ENCODE data around the gene CDC27.

Gene CDC27

GRCh38 chr17:47213540-47213939 is 24.4 kb upstream of the CDC27 start:
- Histone ChIP-seq H3K4me1 (ENCODE audit: control extremely low read depth in 1 of 4, control insufficient read depth in 4 of 4, insufficient read depth in 4 of 4, low read length in 3 of 4) (peaks cover 0 to 27% (median 15%) of the 10 kb centered on the region in 4 experiments), H3K4me3 (ENCODE audit: control insufficient read depth in 1 of 7, extremely low read depth in 1 of 7, insufficient read depth in 4 of 7, low read depth in 2 of 7, low read length in 6 of 7) (no peak overlapping the region), H3K27ac (ENCODE audit: insufficient read depth in 1 of 2, low read depth in 1 of 2, low read length in 2 of 2, poor library complexity in 1 of 2, severe bottlenecking in 2 of 2) (no peak overlapping the region), H3K9me3 (ENCODE audit: control extremely low read depth in 1 of 5, control insufficient read depth in 4 of 5, insufficient read depth in 2 of 5, low read depth in 1 of 5, low read length in 4 of 5) (no peaks in the 10 kb centered on the region), H3K36me3 (ENCODE audit: control insufficient read depth in 4 of 4, insufficient read depth in 4 of 4, low read length in 3 of 4) (no peaks in the 10 kb centered on the region), H3K27me3 (replicated peaks in 2 of 5; ENCODE audit: control insufficient read depth in 4 of 5, insufficient read depth in 5 of 5, low read length in 4 of 5) (peaks cover 0 to 2% (median 0%) of the 10 kb centered on the region in 5 experiments)
- ChIA-PET CTCF (no interaction called here), POLR2A (no interaction called here)
- no CpG with 5 or more reads among the region's 4 CpGs for WGBS (ENCODE audit: insufficient coverage)
- peak in 2 of 3 donors; percentile 66 to 81 for DNase-seq

- WGBS (ENCODE audit: insufficient coverage): 96% methylated on average over 2 of the region's 2 CpGs
- no peak for DNase-seq
Measured at GRCh38 chr17:47212458-47212857, 23.4 kb upstream of the CDC27 start.

GRCh38 chr17:47210779-47211178 is 21.7 kb upstream of the CDC27 start:
- peaks cover 0 to 2% (median 0%) of the 10 kb centered on the region in 5 experiments for H3K27me3 ChIP-seq (replicated peaks in 2 of 5; ENCODE audit: control insufficient read depth in 4 of 5, insufficient read depth in 5 of 5, low read length in 4 of 5)
- no peaks in the 10 kb centered on the region for H3K9me3 ChIP-seq (ENCODE audit: control extremely low read depth in 1 of 5, control insufficient read depth in 4 of 5, insufficient read depth in 2 of 5, low read depth in 1 of 5, low read length in 4 of 5)
- H3K27ac ChIP-seq (ENCODE audit: insufficient read depth in 1 of 2, low read depth in 1 of 2, low read length in 2 of 2, poor library complexity in 1 of 2, severe bottlenecking in 2 of 2): no peak overlapping the region
- peak overlapping the region in 1 of 7 experiments; percentile 2 for H3K4me3 ChIP-seq (ENCODE audit: control insufficient read depth in 1 of 7, extremely low read depth in 1 of 7, insufficient read depth in 4 of 7, low read depth in 2 of 7, low read length in 6 of 7)
- H3K36me3 ChIP-seq (ENCODE audit: control insufficient read depth in 4 of 4, insufficient read depth in 4 of 4, low read length in 3 of 4): no peaks in the 10 kb centered on the region
- DNase-seq: no peak
- ChIA-PET POLR2A (no interaction called here), CTCF (no interaction called here)
- H3K4me1 ChIP-seq (ENCODE audit: control extremely low read depth in 1 of 4, control insufficient read depth in 4 of 4, insufficient read depth in 4 of 4, low read length in 3 of 4): peaks cover 0 to 19% (median 5%) of the 10 kb centered on the region in 4 experiments
- WGBS (ENCODE audit: insufficient coverage): 100% methylated on average over 1 of the region's 2 CpGs

More at GRCh38 chr17:47212458-47212857, 23.4 kb upstream of the CDC27 start:
- H3K27me3 ChIP-seq (replicated peaks in 2 of 5; ENCODE audit: control insufficient read depth in 4 of 5, insufficient read depth in 5 of 5, low read length in 4 of 5): peaks cover 0 to 2% (median 0%) of the 10 kb centered on the region in 5 experiments
- peaks cover 0 to 19% (median 8%) of the 10 kb centered on the region in 4 experiments for H3K4me1 ChIP-seq (ENCODE audit: control extremely low read depth in 1 of 4, control insufficient read depth in 4 of 4, insufficient read depth in 4 of 4, low read length in 3 of 4)
- no peak overlapping the region for H3K27ac ChIP-seq (ENCODE audit: insufficient read depth in 1 of 2, low read depth in 1 of 2, low read length in 2 of 2, poor library complexity in 1 of 2, severe bottlenecking in 2 of 2)
- H3K36me3 ChIP-seq (ENCODE audit: control insufficient read depth in 4 of 4, insufficient read depth in 4 of 4, low read length in 3 of 4): no peaks in the 10 kb centered on the region
- H3K9me3 ChIP-seq (ENCODE audit: control extremely low read depth in 1 of 5, control insufficient read depth in 4 of 5, insufficient read depth in 2 of 5, low read depth in 1 of 5, low read length in 4 of 5): no peaks in the 10 kb centered on the region
- ChIA-PET CTCF (no interaction called here), POLR2A (no interaction called here)
- no peak overlapping the region for H3K4me3 ChIP-seq (ENCODE audit: control insufficient read depth in 1 of 7, extremely low read depth in 1 of 7, insufficient read depth in 4 of 7, low read depth in 2 of 7, low read length in 6 of 7)

DNA sequence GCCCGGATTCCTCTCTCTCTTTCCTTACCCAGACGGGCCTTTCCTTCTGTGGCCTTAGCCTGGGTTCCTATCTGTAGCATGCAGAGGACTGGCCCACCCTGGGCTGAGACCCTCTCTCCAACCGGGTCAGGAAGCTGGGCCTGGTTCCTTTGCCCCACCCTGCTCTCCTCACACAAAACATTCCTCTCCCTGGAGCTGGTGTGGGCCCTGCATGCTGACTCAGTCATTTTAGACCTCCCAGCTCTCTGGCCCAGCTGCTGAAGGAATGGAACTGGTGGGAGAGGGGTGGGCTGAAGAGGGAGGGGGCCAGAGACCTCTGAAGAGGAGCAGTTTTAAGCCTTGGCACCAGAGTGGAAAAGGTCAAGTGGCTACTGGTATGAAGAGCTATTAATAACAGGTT is 21.0 kb upstream of the CDC27 start:
- H3K9me3 ChIP-seq (ENCODE audit: control extremely low read depth in 1 of 5, control insufficient read depth in 4 of 5, insufficient read depth in 2 of 5, low read depth in 1 of 5, low read length in 4 of 5): no peaks in the 10 kb centered on the region
- ChIA-PET POLR2A (no interaction called here), CTCF (no interaction called here)

DNA sequence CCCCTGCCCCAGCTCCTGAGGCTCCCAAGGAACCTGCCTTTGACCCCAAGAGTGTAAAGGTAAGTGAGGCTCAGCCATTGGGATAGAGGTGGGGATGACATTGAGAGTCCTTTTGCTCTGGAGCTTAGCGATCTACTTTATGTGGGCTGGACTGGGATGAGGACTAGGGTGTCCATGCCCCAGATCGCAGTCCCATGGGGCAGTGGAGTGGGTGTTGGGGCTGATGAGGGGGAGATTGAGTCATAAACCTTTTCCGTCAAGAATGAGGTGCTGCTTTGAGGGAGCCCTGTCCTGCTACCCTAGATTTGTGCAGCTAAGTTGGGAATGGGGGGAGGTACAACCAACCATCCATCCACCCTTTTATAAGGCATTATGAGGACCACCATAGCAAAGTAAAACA is 20.4 kb upstream of the CDC27 start:
- CTCF ChIA-PET: interaction anchor here (1.2 kb wide), 1 partner anchor 20 kb away, joined by 3 read pairs; no protein-coding TSS in a partner anchor

More for the DNA sequence above, 21.0 kb upstream of the CDC27 start:
- peak overlapping the region in 1 of 7 experiments; percentile 2 for H3K4me3 ChIP-seq (ENCODE audit: control insufficient read depth in 1 of 7, extremely low read depth in 1 of 7, insufficient read depth in 4 of 7, low read depth in 2 of 7, low read length in 6 of 7)
- DNase-seq: no peak
- peak overlapping the region in 1 of 2 experiments; percentile 70 for H3K27ac ChIP-seq (ENCODE audit: insufficient read depth in 1 of 2, low read depth in 1 of 2, low read length in 2 of 2, poor library complexity in 1 of 2, severe bottlenecking in 2 of 2)
- WGBS (ENCODE audit: insufficient coverage): 43% methylated on average over 1 of the region's 3 CpGs
- peaks cover 0 to 2% (median 0%) of the 10 kb centered on the region in 5 experiments for H3K27me3 ChIP-seq (replicated peaks in 2 of 5; ENCODE audit: control insufficient read depth in 4 of 5, insufficient read depth in 5 of 5, low read length in 4 of 5)
- H3K36me3 ChIP-seq (ENCODE audit: control insufficient read depth in 4 of 4, insufficient read depth in 4 of 4, low read length in 3 of 4): no peaks in the 10 kb centered on the region
- peaks cover 0 to 25% (median 9%) of the 10 kb centered on the region in 4 experiments for H3K4me1 ChIP-seq (ENCODE audit: control extremely low read depth in 1 of 4, control insufficient read depth in 4 of 4, insufficient read depth in 4 of 4, low read length in 3 of 4)

GRCh38 chr17:47208744-47209488 is 19.8 kb upstream of the CDC27 start, which contains the start of gene MYL4:
MYL4 (plus strand) TSS chr17:47209348; CDS start chr17:47209423, 75 bp downstream.
- Histone ChIP-seq H3K27ac (ENCODE audit: insufficient read depth in 1 of 2, low read depth in 1 of 2, low read length in 2 of 2, poor library complexity in 1 of 2, severe bottlenecking in 2 of 2) (peak within 1 kb of the TSS in 1 of 2 experiments; percentile 70), H3K27me3 (replicated peaks in 2 of 5; ENCODE audit: control insufficient read depth in 4 of 5, insufficient read depth in 5 of 5, low read length in 4 of 5) (peaks cover 0 to 2% (median 0%) of the 10 kb centered on the region in 5 experiments), H3K9me3 (ENCODE audit: control extremely low read depth in 1 of 5, control insufficient read depth in 4 of 5, insufficient read depth in 2 of 5, low read depth in 1 of 5, low read length in 4 of 5) (no peaks in the 10 kb centered on the region), H3K4me3 (ENCODE audit: control insufficient read depth in 1 of 7, extremely low read depth in 1 of 7, insufficient read depth in 4 of 7, low read depth in 2 of 7, low read length in 6 of 7) (no peak within 1 kb of the TSS), H3K4me1 (ENCODE audit: control extremely low read depth in 1 of 4, control insufficient read depth in 4 of 4, insufficient read depth in 4 of 4, low read length in 3 of 4) (peaks cover 4 to 35% (median 19%) of the 10 kb centered on the region in 4 experiments), H3K36me3 (ENCODE audit: control insufficient read depth in 4 of 4, insufficient read depth in 4 of 4, low read length in 3 of 4) (no peaks in the 10 kb centered on the region)
- WGBS (ENCODE audit: insufficient coverage): 86% methylated on average over 3 of the region's 6 CpGs
- CTCF ChIA-PET: interaction anchor here (0.6 to 1.2 kb wide), 2 partner anchors 17 to 20 kb away, joined by 3 read pairs; no protein-coding TSS in a partner anchor
- POLR2A ChIA-PET: no interaction called here
- no peak for DNase-seq

More for the DNA sequence above, 20.4 kb upstream of the CDC27 start:
- peaks cover 4 to 30% (median 14%) of the 10 kb centered on the region in 4 experiments for H3K4me1 ChIP-seq (ENCODE audit: control extremely low read depth in 1 of 4, control insufficient read depth in 4 of 4, insufficient read depth in 4 of 4, low read length in 3 of 4)
- POLR2A ChIA-PET: no interaction called here
- no peaks in the 10 kb centered on the region for H3K36me3 ChIP-seq (ENCODE audit: control insufficient read depth in 4 of 4, insufficient read depth in 4 of 4, low read length in 3 of 4)
- no peaks in the 10 kb centered on the region for H3K9me3 ChIP-seq (ENCODE audit: control extremely low read depth in 1 of 5, control insufficient read depth in 4 of 5, insufficient read depth in 2 of 5, low read depth in 1 of 5, low read length in 4 of 5)
- 90% methylated on average over 2 of the region's 3 CpGs for WGBS (ENCODE audit: insufficient coverage)
- peak overlapping the region in 1 of 2 experiments; percentile 70 for H3K27ac ChIP-seq (ENCODE audit: insufficient read depth in 1 of 2, low read depth in 1 of 2, low read length in 2 of 2, poor library complexity in 1 of 2, severe bottlenecking in 2 of 2)
- H3K27me3 ChIP-seq (replicated peaks in 2 of 5; ENCODE audit: control insufficient read depth in 4 of 5, insufficient read depth in 5 of 5, low read length in 4 of 5): peaks cover 0 to 2% (median 0%) of the 10 kb centered on the region in 5 experiments
- no peak for DNase-seq
- H3K4me3 ChIP-seq (ENCODE audit: control insufficient read depth in 1 of 7, extremely low read depth in 1 of 7, insufficient read depth in 4 of 7, low read depth in 2 of 7, low read length in 6 of 7): no peak overlapping the region

Data from common myeloid progenitor, CD34-positive (primary cell).